Mucosa of stomach (tissue), 1 donor: ENCODE results near the gene HSPA9.
"Not testable (repeated sequence)": the region's sequence is repeated elsewhere in the genome, so short reads cannot be mapped to it uniquely, and the experiment has no call there.

Source experiments
- H3K27me3 ChIP-seq: one replicate; pipeline ENCODE4 v1.7.0; 2013; ENCODE audit warnings: mild to moderate bottlenecking, low read length; ENCODE audit not compliant: control insufficient read depth, insufficient read depth
- H3K36me3 ChIP-seq: one replicate; pipeline ENCODE4 v1.7.0; 2013; ENCODE audit warnings: low read length; ENCODE audit not compliant: control insufficient read depth, insufficient read depth
- H3K4me1 ChIP-seq: one replicate; pipeline ENCODE4 v1.7.0; 2013; ENCODE audit warnings: mild to moderate bottlenecking, low read length; ENCODE audit not compliant: control insufficient read depth, insufficient read depth
- H3K4me3 ChIP-seq: one replicate; pipeline ENCODE4 v1.7.0; 2013; ENCODE audit warnings: low read length
- H3K9ac ChIP-seq: one replicate; pipeline ENCODE4 v1.7.0; 2013; ENCODE audit warnings: mild to moderate bottlenecking, low read length, moderate library complexity
- H3K9me3 ChIP-seq: one replicate; pipeline ENCODE4 v1.7.0; 2013; ENCODE audit warnings: mild to moderate bottlenecking, low read length, moderate library complexity; ENCODE audit not compliant: control insufficient read depth
- donor health status: Pancreatic carcinoma.

Gene HSPA9

DNA sequence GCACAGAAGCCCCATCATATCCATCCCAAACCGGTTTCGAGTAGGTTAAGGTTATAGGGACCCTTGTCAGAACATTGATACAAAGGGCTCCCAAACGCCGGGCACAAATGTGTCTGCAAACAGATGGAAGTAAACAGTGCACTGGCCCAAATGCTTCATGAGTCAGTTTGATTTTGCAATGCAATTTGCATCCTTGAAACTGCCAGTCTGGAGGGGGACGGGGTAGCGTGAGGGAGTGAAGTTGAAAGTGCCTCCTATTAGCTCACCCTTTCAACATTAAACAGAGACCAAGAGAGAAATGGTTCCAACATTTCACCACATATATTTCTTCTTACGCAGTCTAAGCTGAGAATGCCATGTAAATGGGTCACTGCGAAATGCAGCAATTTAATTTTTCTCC lies 67.7 kb downstream of the HSPA9 start:
- not testable (repeated sequence) for H3K27me3 ChIP-seq, H3K9ac ChIP-seq, H3K4me3 ChIP-seq, H3K4me1 ChIP-seq, H3K9me3 ChIP-seq, H3K36me3 ChIP-seq

DNA sequence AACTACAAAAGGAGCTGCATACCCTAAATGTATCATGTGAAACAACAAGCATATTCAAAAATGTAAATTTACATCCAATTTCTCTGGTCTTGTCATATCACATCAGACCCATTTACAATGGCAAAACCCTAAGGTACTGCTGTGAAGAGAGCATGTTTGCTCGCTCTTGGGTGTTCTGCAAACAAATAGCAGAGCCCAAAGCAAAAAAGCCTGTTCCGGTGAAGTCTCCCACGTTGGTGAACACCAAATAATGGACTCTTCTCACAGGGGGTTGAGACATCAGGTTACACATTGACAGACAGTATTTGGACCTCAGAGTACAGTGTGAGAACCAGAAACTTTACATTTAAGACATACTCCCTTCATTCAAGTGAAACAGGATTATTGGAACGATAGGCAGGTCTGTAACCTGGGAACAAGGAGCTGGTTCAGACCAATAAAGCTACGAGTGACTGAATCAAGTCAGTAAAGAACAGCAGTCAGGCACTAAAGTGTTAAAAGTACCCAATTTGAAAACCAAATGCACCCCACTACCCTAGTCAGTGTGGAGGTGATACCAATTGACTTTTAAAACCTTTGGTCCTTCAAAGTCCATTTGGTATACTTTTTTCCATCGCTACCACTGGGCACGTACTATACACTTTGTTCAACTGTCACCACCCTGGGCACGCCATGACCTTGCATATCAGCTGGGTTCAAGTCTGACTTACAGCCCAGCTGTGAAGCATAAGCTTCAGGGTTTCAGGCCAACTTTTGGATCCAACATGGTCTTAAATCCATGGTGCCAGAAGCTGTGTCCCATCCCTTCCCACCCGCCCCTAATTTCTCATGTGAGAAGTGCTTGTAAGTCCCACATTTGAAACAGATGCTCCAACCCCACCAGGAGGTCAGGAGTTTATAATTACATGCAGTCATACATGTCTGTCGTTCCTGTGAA lies 68.6 kb downstream of the HSPA9 start:
- Histone ChIP-seq H3K9me3 (no peaks in the 10 kb centered on the region), H3K9ac (no peak overlapping the region), H3K4me1 (no peaks in the 10 kb centered on the region), H3K36me3 (peaks cover 5% of the 10 kb centered on the region), H3K4me3 (no peak overlapping the region), H3K27me3 (no peaks in the 10 kb centered on the region)

DNA sequence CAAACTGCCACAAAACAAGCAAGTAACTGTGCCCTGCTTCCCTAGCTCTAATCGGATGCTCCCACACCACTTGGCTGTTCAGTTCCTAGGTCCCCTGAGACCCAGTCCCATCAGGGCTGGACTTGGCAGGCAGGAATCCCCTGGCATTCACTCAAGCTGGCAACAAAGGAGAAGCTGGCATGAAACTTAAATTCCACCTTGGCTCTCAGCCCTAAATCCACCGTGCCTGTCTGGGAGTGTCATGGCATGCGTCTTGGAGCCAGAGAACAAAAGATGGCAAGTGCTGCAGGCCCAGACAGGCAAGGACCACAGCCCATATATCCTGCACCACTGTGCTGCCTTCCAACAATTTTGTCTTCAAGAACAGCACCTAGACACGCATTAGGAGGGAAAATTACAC lies 70.4 kb downstream of the HSPA9 start:
- peaks cover 5% of the 10 kb centered on the region for H3K36me3 ChIP-seq
- no peaks in the 10 kb centered on the region for H3K9me3 ChIP-seq
- H3K4me1 ChIP-seq: no peaks in the 10 kb centered on the region
- H3K27me3 ChIP-seq: no peaks in the 10 kb centered on the region
- no peak overlapping the region for H3K4me3 ChIP-seq
- no peak overlapping the region for H3K9ac ChIP-seq
